Measurements from ENCODE around the gene USP40.

Gene USP40

GRCh38 chr2:233492751-233493150, 73.8 kb downstream of the USP40 start:
- no peak for DNase-seq

- no peak for DNase-seq
Observed at GRCh38 chr2:233492078-233492477, 74.5 kb downstream of the USP40 start.

GRCh38 chr2:233491326-233491725, 75.3 kb downstream of the USP40 start:
- DNase-seq, result no peak

- peak in 1 of 2 experiments; percentile 4 for DNase-seq
Observed at GRCh38 chr2:233490831-233491230, 75.8 kb downstream of the USP40 start.

GRCh38 chr2:233489666-233490065, 76.9 kb downstream of the USP40 start:
- no peak for DNase-seq

GRCh38 chr2:233489143-233489542, 77.4 kb downstream of the USP40 start:
- DNase-seq, result no peak

GRCh38 chr2:233487748-233488345, 78.7 kb downstream of the USP40 start:
- no peak for DNase-seq

GRCh38 chr2:233486778-233487552, 79.6 kb downstream of the USP40 start:
- no peak for DNase-seq

- DNase-seq, result no peak
Observed at GRCh38 chr2:233486357-233486756, 80.2 kb downstream of the USP40 start.

GRCh38 chr2:233485726-233486125, 80.9 kb downstream of the USP40 start:
- DNase-seq, result no peak

- DNase-seq, result no peak
Observed at GRCh38 chr2:233482616-233483015, 84.0 kb downstream of the USP40 start.

- DNase-seq, result peak in 1 of 2 experiments; percentile 11
Observed at GRCh38 chr2:233481368-233482142, 85.0 kb downstream of the USP40 start.

- peak; percentile 29 to 77 for DNase-seq
Observed at GRCh38 chr2:233480490-233481202, 85.9 kb downstream of the USP40 start.

GRCh38 chr2:233479616-233480489, 86.7 kb downstream of the USP40 start:
- no peak for DNase-seq

GRCh38 chr2:233477548-233478433, 88.8 kb downstream of the USP40 start:
- DNase-seq, result no peak

- no peak for DNase-seq
Observed at GRCh38 chr2:233476651-233477547, 89.7 kb downstream of the USP40 start.

- DNase-seq, result no peak
Observed at GRCh38 chr2:233476063-233476410, 90.5 kb downstream of the USP40 start.

- no peak for DNase-seq
Observed at GRCh38 chr2:233474308-233475160, 92.0 kb downstream of the USP40 start.

GRCh38 chr2:233473878-233474277, 92.7 kb downstream of the USP40 start:
- DNase-seq, result no peak
